WTC11 (cell line): ENCODE measurements around the gene HLA-DQB1.

Source experiments
- CBFB ChIP-seq: sonication (generic); formaldehyde crosslinking; IDR thresholded peaks from 2 replicates; pipeline ENCODE4 v1.8.1; 2022; ENCODE audit warnings: mild to moderate bottlenecking, low read depth, missing genetic modification reagents
- MYBL2 ChIP-seq: sonication (generic); formaldehyde crosslinking; IDR thresholded peaks from 2 replicates; pipeline ENCODE4 v1.8.1; 2023; ENCODE audit warnings: mild to moderate bottlenecking, moderate library complexity, missing genetic modification reagents
- NR3C1 ChIP-seq: sonication (generic); formaldehyde crosslinking; conservative IDR thresholded peaks from 2 replicates; pipeline ENCODE4 v1.8.1; 2023; ENCODE audit warnings: low read depth, mild to moderate bottlenecking, missing genetic modification reagents
- ZNF317 ChIP-seq: sonication (generic); formaldehyde crosslinking; IDR thresholded peaks from 2 replicates; pipeline ENCODE4 v1.8.1; 2023; ENCODE audit warnings: low read depth, mild to moderate bottlenecking, moderate library complexity, missing genetic modification reagents, borderline replicate concordance
- ZNF423 ChIP-seq: fragments of 250-450 bp; sonication (Bioruptor Pico); IDR thresholded peaks from 2 replicates; pipeline ENCODE4 v2.1.2; 2022; ENCODE audit warnings: mild to moderate bottlenecking, moderate library complexity
- TF ChIP-seq, protein P1 (sequence below): fragments of 200-600 bp; IDR thresholded peaks from 2 replicates; pipeline ENCODE4 v1.8.0; 2022; ENCODE audit warnings: antibody characterized with exemption
- TF ChIP-seq, protein P2 (sequence below): sonication (generic); formaldehyde crosslinking; conservative IDR thresholded peaks from 2 replicates; pipeline ENCODE4 v1.8.1; 2022; ENCODE audit warnings: mild to moderate bottlenecking, missing genetic modification reagents
- TF ChIP-seq, protein P3 (sequence below): sonication (generic); formaldehyde crosslinking; IDR thresholded peaks from 2 replicates; pipeline ENCODE4 v1.8.0; 2022; ENCODE audit warnings: mild to moderate bottlenecking, missing genetic modification reagents
- TF ChIP-seq, protein P4 (sequence below): sonication (generic); formaldehyde crosslinking; IDR thresholded peaks from 2 replicates; pipeline ENCODE4 v1.8.1; 2023; ENCODE audit warnings: mild to moderate bottlenecking, missing genetic modification reagents, moderate library complexity
- TF ChIP-seq, protein P5 (sequence below): sonication (generic); formaldehyde crosslinking; IDR thresholded peaks from 2 replicates; pipeline ENCODE4 v1.8.1; 2023; ENCODE audit warnings: mild to moderate bottlenecking, missing genetic modification reagents, moderate library complexity
- TF ChIP-seq, protein P6 (sequence below): sonication (generic); formaldehyde crosslinking; IDR thresholded peaks from 2 replicates; pipeline ENCODE4 v1.8.0; 2022; ENCODE audit warnings: mild to moderate bottlenecking, missing genetic modification reagents

DNA sequence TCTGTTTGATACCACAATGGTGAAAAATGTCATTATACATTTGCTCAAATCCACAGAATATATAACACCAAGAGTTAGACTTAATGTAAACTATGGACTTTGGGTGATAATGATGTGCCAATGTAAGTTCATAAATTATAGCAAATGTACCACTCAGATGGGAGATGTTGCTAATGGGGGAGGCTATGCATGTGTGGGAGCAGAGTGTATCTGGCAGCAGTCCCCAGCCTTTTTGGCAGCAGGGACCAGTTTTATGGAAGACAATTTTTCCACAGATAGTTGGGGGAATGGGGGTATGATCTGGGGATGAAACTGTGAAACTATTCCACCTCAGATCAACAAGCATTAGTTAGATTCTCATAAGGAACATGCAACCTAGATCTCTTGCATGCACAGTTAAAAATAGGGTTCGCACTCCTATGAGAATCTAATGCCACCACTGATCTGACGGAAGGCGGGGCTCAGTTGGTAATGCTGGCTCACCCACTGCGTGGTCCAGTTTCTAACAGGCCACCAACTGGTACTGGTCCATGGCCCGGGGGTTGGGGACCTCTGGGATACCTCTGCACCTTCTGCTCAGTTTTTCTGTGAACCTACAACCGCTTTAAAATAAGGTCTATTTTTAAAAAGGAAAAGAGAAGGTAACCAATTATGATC lies 21.3 kb downstream of the HLA-DQB1 start:
- TF ChIP-seq, protein P1, sequence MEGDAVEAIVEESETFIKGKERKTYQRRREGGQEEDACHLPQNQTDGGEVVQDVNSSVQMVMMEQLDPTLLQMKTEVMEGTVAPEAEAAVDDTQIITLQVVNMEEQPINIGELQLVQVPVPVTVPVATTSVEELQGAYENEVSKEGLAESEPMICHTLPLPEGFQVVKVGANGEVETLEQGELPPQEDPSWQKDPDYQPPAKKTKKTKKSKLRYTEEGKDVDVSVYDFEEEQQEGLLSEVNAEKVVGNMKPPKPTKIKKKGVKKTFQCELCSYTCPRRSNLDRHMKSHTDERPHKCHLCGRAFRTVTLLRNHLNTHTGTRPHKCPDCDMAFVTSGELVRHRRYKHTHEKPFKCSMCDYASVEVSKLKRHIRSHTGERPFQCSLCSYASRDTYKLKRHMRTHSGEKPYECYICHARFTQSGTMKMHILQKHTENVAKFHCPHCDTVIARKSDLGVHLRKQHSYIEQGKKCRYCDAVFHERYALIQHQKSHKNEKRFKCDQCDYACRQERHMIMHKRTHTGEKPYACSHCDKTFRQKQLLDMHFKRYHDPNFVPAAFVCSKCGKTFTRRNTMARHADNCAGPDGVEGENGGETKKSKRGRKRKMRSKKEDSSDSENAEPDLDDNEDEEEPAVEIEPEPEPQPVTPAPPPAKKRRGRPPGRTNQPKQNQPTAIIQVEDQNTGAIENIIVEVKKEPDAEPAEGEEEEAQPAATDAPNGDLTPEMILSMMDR: no peak
- TF ChIP-seq, protein P2, sequence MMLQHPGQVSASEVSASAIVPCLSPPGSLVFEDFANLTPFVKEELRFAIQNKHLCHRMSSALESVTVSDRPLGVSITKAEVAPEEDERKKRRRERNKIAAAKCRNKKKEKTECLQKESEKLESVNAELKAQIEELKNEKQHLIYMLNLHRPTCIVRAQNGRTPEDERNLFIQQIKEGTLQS (CRISPR knock-in tag): no peak
- TF ChIP-seq, protein P3, sequence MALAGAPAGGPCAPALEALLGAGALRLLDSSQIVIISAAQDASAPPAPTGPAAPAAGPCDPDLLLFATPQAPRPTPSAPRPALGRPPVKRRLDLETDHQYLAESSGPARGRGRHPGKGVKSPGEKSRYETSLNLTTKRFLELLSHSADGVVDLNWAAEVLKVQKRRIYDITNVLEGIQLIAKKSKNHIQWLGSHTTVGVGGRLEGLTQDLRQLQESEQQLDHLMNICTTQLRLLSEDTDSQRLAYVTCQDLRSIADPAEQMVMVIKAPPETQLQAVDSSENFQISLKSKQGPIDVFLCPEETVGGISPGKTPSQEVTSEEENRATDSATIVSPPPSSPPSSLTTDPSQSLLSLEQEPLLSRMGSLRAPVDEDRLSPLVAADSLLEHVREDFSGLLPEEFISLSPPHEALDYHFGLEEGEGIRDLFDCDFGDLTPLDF: no peak
- no peak for TF ChIP-seq ZNF317
- TF ChIP-seq ZNF423 (CRISPR knock-in tag): no peak
- TF ChIP-seq, protein P4, sequence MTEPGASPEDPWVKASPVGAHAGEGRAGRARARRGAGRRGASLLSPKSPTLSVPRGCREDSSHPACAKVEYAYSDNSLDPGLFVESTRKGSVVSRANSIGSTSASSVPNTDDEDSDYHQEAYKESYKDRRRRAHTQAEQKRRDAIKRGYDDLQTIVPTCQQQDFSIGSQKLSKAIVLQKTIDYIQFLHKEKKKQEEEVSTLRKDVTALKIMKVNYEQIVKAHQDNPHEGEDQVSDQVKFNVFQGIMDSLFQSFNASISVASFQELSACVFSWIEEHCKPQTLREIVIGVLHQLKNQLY (CRISPR knock-in tag): no peak
- TF ChIP-seq MYBL2 (CRISPR knock-in tag): no peak
- TF ChIP-seq, protein P5, sequence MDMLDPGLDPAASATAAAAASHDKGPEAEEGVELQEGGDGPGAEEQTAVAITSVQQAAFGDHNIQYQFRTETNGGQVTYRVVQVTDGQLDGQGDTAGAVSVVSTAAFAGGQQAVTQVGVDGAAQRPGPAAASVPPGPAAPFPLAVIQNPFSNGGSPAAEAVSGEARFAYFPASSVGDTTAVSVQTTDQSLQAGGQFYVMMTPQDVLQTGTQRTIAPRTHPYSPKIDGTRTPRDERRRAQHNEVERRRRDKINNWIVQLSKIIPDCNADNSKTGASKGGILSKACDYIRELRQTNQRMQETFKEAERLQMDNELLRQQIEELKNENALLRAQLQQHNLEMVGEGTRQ (CRISPR knock-in tag): no peak
- TF ChIP-seq NR3C1: no peak
- TF ChIP-seq, protein P6, sequence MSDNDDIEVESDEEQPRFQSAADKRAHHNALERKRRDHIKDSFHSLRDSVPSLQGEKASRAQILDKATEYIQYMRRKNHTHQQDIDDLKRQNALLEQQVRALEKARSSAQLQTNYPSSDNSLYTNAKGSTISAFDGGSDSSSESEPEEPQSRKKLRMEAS (CRISPR knock-in tag): no peak
- no peak for TF ChIP-seq CBFB (CRISPR knock-in tag)
